Measurements from ENCODE around the gene ADGRG3.

The ADGRG3 gene

GRCh38 chr16:57699899-57700298 is 31.8 kb downstream of the ADGRG3 start:
- H3K4me3 ChIP-seq (ENCODE audit: low read depth, low read length): no peak overlapping the region
- TF ChIP-seq, protein P1, sequence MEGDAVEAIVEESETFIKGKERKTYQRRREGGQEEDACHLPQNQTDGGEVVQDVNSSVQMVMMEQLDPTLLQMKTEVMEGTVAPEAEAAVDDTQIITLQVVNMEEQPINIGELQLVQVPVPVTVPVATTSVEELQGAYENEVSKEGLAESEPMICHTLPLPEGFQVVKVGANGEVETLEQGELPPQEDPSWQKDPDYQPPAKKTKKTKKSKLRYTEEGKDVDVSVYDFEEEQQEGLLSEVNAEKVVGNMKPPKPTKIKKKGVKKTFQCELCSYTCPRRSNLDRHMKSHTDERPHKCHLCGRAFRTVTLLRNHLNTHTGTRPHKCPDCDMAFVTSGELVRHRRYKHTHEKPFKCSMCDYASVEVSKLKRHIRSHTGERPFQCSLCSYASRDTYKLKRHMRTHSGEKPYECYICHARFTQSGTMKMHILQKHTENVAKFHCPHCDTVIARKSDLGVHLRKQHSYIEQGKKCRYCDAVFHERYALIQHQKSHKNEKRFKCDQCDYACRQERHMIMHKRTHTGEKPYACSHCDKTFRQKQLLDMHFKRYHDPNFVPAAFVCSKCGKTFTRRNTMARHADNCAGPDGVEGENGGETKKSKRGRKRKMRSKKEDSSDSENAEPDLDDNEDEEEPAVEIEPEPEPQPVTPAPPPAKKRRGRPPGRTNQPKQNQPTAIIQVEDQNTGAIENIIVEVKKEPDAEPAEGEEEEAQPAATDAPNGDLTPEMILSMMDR (IDR thresholded peaks at IDR 0.05; ENCODE audit: borderline replicate concordance, insufficient read depth, low read depth, low read length): no peak

GRCh38 chr16:57700781-57701551 is 32.9 kb downstream of the ADGRG3 start:
- TF ChIP-seq, protein P1 (IDR thresholded peaks at IDR 0.05; ENCODE audit: borderline replicate concordance, insufficient read depth, low read depth, low read length): no peak
- no peak overlapping the region for H3K4me3 ChIP-seq (ENCODE audit: low read depth, low read length)

- TF ChIP-seq, protein P1 (IDR thresholded peaks at IDR 0.05; ENCODE audit: borderline replicate concordance, insufficient read depth, low read depth, low read length): no peak
- H3K4me3 ChIP-seq (ENCODE audit: low read depth, low read length): no peak overlapping the region
These were observed 33.8 kb downstream of the ADGRG3 start for GRCh38 chr16:57701759-57702371.

GRCh38 chr16:57703416-57704010 is 35.4 kb downstream of the ADGRG3 start:
- no peak overlapping the region for H3K4me3 ChIP-seq (ENCODE audit: low read depth, low read length)
- TF ChIP-seq, protein P1 (IDR thresholded peaks at IDR 0.05; ENCODE audit: borderline replicate concordance, insufficient read depth, low read depth, low read length): no peak

DNA sequence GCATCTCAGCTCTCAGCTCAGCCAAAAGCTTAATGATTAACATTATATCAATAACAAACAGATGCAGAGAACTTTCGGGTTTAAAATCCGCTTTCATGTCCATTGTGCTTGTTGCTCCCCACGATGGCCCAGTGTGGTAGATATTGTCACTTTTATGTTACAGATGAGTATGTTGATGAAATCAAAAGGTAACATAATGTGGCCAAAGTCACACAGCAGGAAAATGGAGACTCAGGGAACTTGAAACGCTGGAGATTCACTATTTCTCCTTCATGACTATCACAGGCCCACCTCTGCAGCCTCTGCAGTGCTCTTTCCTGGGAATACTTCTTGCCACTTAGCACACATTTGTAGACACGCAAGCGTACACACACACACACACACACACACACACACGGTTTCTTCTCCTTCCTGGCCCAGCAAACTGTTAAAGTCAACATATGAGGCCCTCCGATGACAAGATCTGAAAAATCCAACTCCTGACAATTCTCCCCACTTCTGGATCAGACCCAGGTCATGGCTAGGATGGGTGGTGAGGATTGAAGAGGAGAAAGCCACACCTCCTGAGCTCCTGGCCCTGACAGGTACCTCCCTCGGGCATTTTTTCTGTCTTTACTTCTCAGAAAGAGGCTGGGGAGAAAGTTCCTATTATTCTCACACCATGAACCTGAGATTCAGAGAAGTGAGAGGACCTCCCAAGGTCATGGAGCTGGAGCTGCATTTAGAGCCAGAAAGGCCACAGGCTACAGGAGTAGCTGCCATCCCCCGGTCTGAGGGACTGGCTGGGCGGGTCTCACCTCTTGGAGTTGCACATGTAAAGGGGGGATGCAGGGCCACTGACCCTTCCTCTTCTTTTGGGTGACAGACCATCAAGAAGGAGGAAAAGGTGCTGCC is 36.2 kb downstream of the ADGRG3 start:
- H3K4me3 ChIP-seq (ENCODE audit: low read depth, low read length): no peak overlapping the region
- TF ChIP-seq, protein P1 (IDR thresholded peaks at IDR 0.05; ENCODE audit: borderline replicate concordance, insufficient read depth, low read depth, low read length): no peak

- H3K4me3 ChIP-seq (ENCODE audit: low read depth, low read length): no peak overlapping the region
- TF ChIP-seq, protein P1 (IDR thresholded peaks at IDR 0.05; ENCODE audit: borderline replicate concordance, insufficient read depth, low read depth, low read length): no peak
These were observed 37.1 kb downstream of the ADGRG3 start for GRCh38 chr16:57704905-57705852.
